Pancreas (tissue), 10 donors: ENCODE results near the gene SEMA4G. TPM values are rescaled to one million over a fixed set of nuclear protein-coding genes. Genes with fewer than 3 reads are reported as not detected.

Experiments used
- ATAC-seq, 4 donors: fragments of 200-7000 bp; cut with Tn5 transposase; one replicate each; pipeline versions ENCODE4 v1.8.0 to v1.9.1; 2020; ENCODE audit warnings: mild to moderate bottlenecking in 4 of 4, moderate library complexity in 4 of 4
- DNase-seq, 6 donors: peaks; one replicate each; pipeline ENCODE4 v3.0.0-alpha.2; 2020
- FAIRE-seq: peaks from 2 replicates; lab custom pipeline; 2012; peaks lifted over from hg19 to GRCh38; lab: Jason Lieb, UNC
- H3K27ac ChIP-seq, 4 donors: fragments of 200-600 bp; sonication (generic); 1 replicate in 3 of 4; 2 replicates in 1 of 4; pipeline versions ENCODE4 v1.5.0 to v1.8.0; 2020
- H3K27me3 ChIP-seq, 4 donors: fragments of 200-600 bp; one replicate each; pipeline ENCODE4 v1.8.0; 2021
- H3K36me3 ChIP-seq, 3 donors: fragments of 200-600 bp; sonication (generic) in 1 of 3; one replicate each; pipeline versions ENCODE4 v1.5.0 to v1.8.0; 2020 to 2021
- H3K4me1 ChIP-seq, 3 donors: fragments of 200-600 bp; one replicate each; pipeline ENCODE4 v1.8.0; 2021
- H3K4me3 ChIP-seq, 4 donors: fragments of 200-600 bp; sonication (generic) in 2 of 4; one replicate each; pipeline versions ENCODE4 v1.5.0 to v1.8.0; 2020 to 2021
- H3K9me3 ChIP-seq, 4 donors: fragments of 200-600 bp; one replicate each; pipeline ENCODE4 v1.8.0; 2021
- WGBS, 2 donors: extraction: QIAGEN DNeasy Blood & Tissue Kit; methylation state at CpG; one replicate each; pipeline ENCODE4 v1.1.7; 2013; 5-methylcytosine and 5-hydroxymethylcytosine counted together
- intact Hi-C, 3 donors: fragments of 100-400 bp; cut with DNase I; formaldehyde crosslinking; loops; one replicate each; pipeline versions ENCODE4 v1.11.1 to v1.14.2; 2022
- polyA plus RNA-seq, 2 donors: library from polyadenylated mRNA; stranded (reverse); fragments of 200-250 nt; gene quantifications; one replicate each; pipeline ENCODE4 v1.2.3, GENCODE V29; 2013
- total RNA-seq, 6 donors: library from RNA; stranded (reverse); fragmentation: NEBNext Ultra II Directional in 4 of 6; extraction: Animal tissue kit (Norgen Biotek cat#: 25700) in 4 of 6; gene quantifications; one replicate each; pipeline versions ENCODE4 v1.2.1 to v1.2.4, GENCODE V29; 2021 to 2023
- TF ChIP-seq, protein P1 (sequence below), 4 donors: fragments of 200-600 bp; sonication (generic) in 3 of 4; IDR thresholded peaks; one replicate each; pipeline versions ENCODE4 v1.5.0 to v1.8.0; 2021; ENCODE audit warnings: antibody characterized with exemption in 4 of 4
- donor health status: healthy with polysubstance abuse.
- donor health status: DM: no; HTN: no; CAD: no; lungs with moderate emphysema.
- donor health status: DM: no; HTN: no; CAD: no.
- donor health status: control.
- donor health status: control.
- donor health status: Bipolar disorder and iron deficiency.
- donor health status: DM: yes; HTN: yes; CAD: no.
- donor health status: DM: no; HTN: no; CAD: no.
- donor health status: DM: no; HTN: no; CAD: no.
- donor health status: DM: yes; HTN: yes; CAD: no.

SEMA4G gene
- total and polyA plus RNA-seq, 8 donors, result 8.7 to 36.4 (median 15.3) TPM

- intact Hi-C loops, result no loop called here
- TF ChIP-seq, protein P1, sequence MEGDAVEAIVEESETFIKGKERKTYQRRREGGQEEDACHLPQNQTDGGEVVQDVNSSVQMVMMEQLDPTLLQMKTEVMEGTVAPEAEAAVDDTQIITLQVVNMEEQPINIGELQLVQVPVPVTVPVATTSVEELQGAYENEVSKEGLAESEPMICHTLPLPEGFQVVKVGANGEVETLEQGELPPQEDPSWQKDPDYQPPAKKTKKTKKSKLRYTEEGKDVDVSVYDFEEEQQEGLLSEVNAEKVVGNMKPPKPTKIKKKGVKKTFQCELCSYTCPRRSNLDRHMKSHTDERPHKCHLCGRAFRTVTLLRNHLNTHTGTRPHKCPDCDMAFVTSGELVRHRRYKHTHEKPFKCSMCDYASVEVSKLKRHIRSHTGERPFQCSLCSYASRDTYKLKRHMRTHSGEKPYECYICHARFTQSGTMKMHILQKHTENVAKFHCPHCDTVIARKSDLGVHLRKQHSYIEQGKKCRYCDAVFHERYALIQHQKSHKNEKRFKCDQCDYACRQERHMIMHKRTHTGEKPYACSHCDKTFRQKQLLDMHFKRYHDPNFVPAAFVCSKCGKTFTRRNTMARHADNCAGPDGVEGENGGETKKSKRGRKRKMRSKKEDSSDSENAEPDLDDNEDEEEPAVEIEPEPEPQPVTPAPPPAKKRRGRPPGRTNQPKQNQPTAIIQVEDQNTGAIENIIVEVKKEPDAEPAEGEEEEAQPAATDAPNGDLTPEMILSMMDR (IDR thresholded peaks at IDR 0.05), result no peak
Measured at GRCh38 chr10:100989088-100989487, 19.8 kb downstream of the SEMA4G start.

GRCh38 chr10:100993986-100994708 is 24.8 kb downstream of the SEMA4G start:
- Histone ChIP-seq H3K4me3 (no peak overlapping the region), H3K4me1 (peaks cover 0 to 12% (median 8%) of the 10 kb centered on the region in 3 donors), H3K27me3 (no peaks in the 10 kb centered on the region), H3K9me3 (no peaks in the 10 kb centered on the region), H3K27ac (no peak overlapping the region), H3K36me3 (peaks cover 0 to 3% (median 0%) of the 10 kb centered on the region in 3 donors)
- TF ChIP-seq, protein P1 (IDR thresholded peaks at IDR 0.05), result peak in 3 of 4 donors; percentile 34 to 44 (median 41)
- DNase-seq, result peak in 1 of 6 donors; percentile 33
- WGBS, 2 donors, result 48 to 49% methylated on average over 10 of the region's 10 CpGs
- intact Hi-C loops, result no loop called here
- no peak for FAIRE-seq
- ATAC-seq, result no peak

More at GRCh38 chr10:100989088-100989487, 19.8 kb downstream of the SEMA4G start:
- peak overlapping the region in 1 of 4 donors; percentile 93 for H3K4me3 ChIP-seq
- H3K27me3 ChIP-seq, result no peaks in the 10 kb centered on the region
- H3K9me3 ChIP-seq, result no peaks in the 10 kb centered on the region
- peaks cover 7 to 27% (median 14%) of the 10 kb centered on the region in 3 donors for H3K4me1 ChIP-seq
- peak in 1 of 4 donors; percentile 13 for ATAC-seq
- 56 to 67% methylated on average over 21 of the region's 21 CpGs for WGBS, 2 donors
- DNase-seq, result peak in 3 of 6 donors; percentile 41 to 76 (median 54)
- H3K27ac ChIP-seq, result no peak overlapping the region
- no peak for FAIRE-seq
- H3K36me3 ChIP-seq, result peaks cover 0 to 3% (median 0%) of the 10 kb centered on the region in 3 donors

DNA sequence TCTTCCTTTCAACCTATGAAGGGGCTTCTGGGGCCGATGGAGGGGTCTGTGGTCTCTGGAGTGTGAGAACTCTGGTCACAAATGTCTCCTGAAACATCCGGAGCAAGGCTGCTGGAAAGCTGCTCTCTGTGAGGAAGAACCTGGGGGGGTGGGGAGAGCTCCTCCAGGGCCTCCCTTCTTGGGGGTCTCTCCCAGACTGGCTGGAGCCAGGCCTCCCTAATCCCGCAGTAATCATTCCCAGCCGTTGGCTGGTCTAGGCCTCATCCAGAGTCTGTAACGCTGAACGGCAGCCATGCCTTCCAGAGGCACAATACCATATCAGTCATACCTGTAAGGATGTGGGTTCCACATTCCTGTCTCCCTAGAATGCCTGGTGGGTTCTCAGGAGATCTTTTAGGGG is 25.9 kb downstream of the SEMA4G start:
- TF ChIP-seq, protein P1 (IDR thresholded peaks at IDR 0.05), result no peak
- peaks cover 0 to 10% (median 8%) of the 10 kb centered on the region in 3 donors for H3K4me1 ChIP-seq
- no peak for FAIRE-seq
- no peak overlapping the region for H3K27ac ChIP-seq
- no peaks in the 10 kb centered on the region for H3K9me3 ChIP-seq
- 62 to 75% methylated on average over 6 of the region's 6 CpGs for WGBS, 2 donors
- no peaks in the 10 kb centered on the region for H3K27me3 ChIP-seq
- DNase-seq, result peak in 1 of 6 donors; percentile 25
- H3K36me3 ChIP-seq, result peaks cover 0 to 3% (median 0%) of the 10 kb centered on the region in 3 donors
- ATAC-seq, result no peak
- intact Hi-C loops, result no loop called here
- no peak overlapping the region for H3K4me3 ChIP-seq

- intact Hi-C loops, result no loop called here
- no peak for FAIRE-seq
Measured at GRCh38 chr10:100996678-100997359, 27.5 kb downstream of the SEMA4G start.

More at GRCh38 chr10:100996678-100997359, 27.5 kb downstream of the SEMA4G start:
- WGBS, 2 donors, result 2 to 3% methylated on average over 38 to 46 of the region's 46 CpGs
- ATAC-seq (peak; percentile 13 to 46 (median 18)), DNase-seq (peak; percentile 43 to 87 (median 67))
- TF ChIP-seq, protein P1 (IDR thresholded peaks at IDR 0.05), result no peak
- peak overlapping the region; percentile 47 to 91 (median 84) for H3K4me3 ChIP-seq
- H3K4me1 ChIP-seq, result peaks cover 0 to 20% (median 8%) of the 10 kb centered on the region in 3 donors
- no peaks in the 10 kb centered on the region for H3K27me3 ChIP-seq
- no peaks in the 10 kb centered on the region for H3K9me3 ChIP-seq
- peak overlapping the region; percentile 95 to 99 (median 98) for H3K27ac ChIP-seq
- no peaks in the 10 kb centered on the region for H3K36me3 ChIP-seq
